Measurements from ENCODE around the gene LAMA4.
"Not testable (repeated sequence)": the region's sequence is repeated elsewhere in the genome, so short reads cannot be mapped to it uniquely, and the experiment has no call there.

The LAMA4 gene

GRCh38 chr6:112141707-112142106 lies 112.7 kb downstream of the LAMA4 start:
- no peak for DNase-seq

GRCh38 chr6:112139052-112139451 lies 115.3 kb downstream of the LAMA4 start:
- no peak for DNase-seq

- DNase-seq, result no peak
Measured at GRCh38 chr6:112130878-112131277, 123.5 kb downstream of the LAMA4 start.

DNA sequence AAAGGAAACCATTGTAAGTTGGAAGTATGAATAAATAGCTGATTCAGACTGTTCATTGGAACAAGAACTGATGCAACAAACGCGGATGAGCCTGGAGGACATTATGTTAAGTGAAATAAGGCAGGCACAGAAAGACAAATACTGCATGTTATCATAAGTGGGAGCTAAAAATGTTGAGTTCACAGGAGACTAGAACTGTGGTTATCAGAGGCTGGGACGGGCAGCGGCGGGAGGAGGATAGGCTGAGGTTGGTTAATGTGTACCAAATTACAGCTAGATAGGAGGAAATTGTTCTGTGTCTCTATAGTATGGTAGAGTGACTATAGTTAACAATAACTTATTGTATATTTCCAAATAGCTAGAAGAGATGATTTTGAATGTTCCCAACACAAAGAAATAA lies 126.2 kb downstream of the LAMA4 start:
- no peak for DNase-seq

GRCh38 chr6:112123982-112124381 lies 130.4 kb downstream of the LAMA4 start:
- DNase-seq, result no peak

DNA sequence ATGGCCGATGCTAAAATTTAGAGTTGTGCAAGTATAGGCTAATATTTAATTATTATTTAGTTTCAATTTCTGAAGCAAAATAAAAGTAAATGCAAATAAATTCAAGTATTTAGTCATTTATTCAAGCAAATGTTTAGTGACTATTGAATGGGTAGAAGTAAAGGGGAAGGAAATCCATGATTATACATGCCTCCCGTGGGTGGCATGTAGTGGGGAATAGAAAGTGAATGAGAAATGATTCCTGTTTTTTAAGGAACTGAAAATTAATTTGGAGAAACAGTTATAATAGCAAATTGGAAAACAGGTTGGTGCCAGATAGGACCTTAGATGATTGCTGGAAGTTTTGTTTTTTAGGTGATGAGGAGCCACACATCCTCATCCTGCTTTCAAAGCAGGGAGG lies 131.6 kb downstream of the LAMA4 start:
- no peak for DNase-seq

DNA sequence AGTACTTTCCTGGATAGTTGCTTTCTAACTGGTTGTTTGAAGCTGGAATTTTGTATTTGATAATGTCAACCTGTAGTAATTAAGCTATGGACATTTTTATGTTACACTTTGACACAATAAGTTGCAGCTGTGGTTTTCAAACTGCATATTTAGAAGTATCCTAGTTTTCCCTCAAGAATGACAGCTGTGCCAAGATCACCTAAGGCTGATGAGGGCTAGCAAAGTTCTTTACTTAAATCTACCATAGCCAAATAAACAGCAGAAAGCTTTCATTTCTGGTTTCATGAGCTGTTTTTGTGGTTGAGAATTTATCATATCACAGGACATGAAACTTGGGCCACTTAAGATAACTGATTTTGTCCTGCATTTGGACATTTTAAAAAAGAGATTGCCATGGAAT lies 136.3 kb downstream of the LAMA4 start:
- DNase-seq, result no peak

DNA sequence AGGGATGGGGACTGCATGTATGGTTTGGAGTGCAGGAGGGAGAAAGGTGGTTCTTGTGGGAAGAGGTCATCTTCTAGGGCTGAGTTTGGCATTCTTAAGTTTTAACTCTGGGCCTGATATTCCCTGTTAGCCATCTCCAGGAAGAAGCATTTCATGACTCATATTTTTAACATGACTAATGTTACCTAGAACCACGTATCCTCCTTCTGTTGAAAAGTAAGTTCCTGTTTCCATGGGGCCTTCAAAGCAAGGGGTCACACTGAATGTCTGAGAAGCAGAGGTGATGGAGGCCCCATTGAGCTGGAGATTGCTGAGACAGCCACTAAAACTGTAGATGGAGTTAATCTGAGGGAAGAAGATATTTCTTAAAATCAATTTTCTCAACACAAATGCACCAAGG lies 136.8 kb downstream of the LAMA4 start:
- DNase-seq, result no peak

- DNase-seq, result no peak
Measured at GRCh38 chr6:112116221-112116620, 138.1 kb downstream of the LAMA4 start.

- DNase-seq, result no peak
Measured at GRCh38 chr6:112114577-112115223, 139.7 kb downstream of the LAMA4 start.

DNA sequence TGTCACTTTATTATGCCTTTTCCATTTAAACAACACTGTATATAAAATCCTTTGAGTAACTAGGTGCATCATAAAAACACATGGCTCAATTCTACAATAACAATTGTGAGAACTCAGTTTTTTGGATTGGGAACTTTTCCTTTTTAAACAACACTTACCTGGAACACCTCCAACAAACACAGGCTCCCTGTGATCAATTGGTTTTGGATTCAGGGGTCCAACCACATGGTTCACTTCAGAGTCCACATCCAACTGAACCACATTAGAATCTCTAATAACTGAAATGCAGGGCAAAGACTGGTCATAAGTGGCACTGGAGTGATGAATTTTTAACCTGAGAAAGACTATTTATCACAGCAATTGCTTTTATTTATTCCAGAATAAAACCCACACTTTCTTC lies 140.4 kb downstream of the LAMA4 start:
- DNase-seq, result no peak

DNA sequence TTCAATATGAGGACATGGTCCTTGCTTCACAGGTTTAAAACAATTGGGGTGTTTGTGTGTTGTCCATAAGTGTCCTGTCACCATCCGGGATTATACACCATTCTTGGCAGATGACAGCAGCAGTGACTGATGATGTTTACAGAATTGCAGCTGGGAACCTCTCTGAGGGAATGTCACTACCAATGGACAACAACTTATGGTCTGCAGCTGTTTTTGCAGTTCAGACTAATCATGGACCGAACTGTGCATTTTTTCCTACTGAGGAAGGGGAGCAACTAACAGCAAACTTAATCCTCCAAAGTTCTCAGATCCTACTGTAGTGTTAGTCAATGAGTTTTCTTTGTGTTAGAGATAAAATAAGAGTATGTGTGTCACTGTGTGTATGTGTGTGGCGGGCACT lies 140.9 kb downstream of the LAMA4 start:
- DNase-seq, result no peak

- no peak for DNase-seq
Measured at GRCh38 chr6:112109262-112109661, 145.1 kb downstream of the LAMA4 start.

GRCh38 chr6:112106562-112106961 lies 147.8 kb downstream of the LAMA4 start:
- DNase-seq, result no peak

GRCh38 chr6:112106026-112106425 lies 148.3 kb downstream of the LAMA4 start:
- not testable (repeated sequence) for DNase-seq

- DNase-seq, result no peak
Measured at GRCh38 chr6:112100561-112100960, 153.8 kb downstream of the LAMA4 start.

DNA sequence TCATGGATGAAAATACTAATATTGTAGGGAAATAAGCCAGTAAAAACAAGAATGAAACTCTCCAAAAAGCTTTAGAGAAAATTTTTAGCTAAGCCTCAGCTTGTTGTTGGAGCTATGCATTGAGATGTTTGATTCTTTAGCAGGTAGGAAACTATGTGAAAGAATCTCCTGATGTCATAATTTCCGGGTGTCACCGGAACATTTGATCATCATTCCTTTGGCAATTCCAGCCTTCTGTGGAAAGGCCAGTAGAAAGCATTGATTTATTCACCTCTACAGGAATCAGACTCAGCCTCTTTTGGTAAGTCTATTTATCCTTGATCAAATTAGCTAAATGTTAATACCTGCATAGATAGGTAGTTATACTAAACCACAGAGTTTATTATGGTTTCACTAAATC lies 157.5 kb downstream of the LAMA4 start:
- DNase-seq, result no peak

DNA sequence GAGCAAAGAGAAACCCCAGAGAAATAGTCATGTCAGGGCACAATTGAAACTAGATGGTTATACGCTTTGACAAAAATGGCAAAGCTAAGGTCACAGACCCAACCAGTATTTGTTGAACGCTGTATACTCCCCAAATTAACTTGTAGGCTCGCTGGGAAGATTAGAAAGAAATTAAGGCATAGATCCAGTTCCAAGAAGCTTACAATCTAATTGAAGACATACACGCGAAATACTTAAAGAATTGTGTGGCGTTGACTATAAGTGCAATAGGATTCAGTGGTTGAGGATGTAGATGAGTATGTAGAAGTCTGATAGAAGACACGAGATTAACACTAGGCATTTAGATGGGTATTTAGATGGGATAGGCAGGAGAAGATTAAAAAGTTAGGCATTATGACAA lies 166.5 kb downstream of the LAMA4 start:
- DNase-seq, result no peak

DNA sequence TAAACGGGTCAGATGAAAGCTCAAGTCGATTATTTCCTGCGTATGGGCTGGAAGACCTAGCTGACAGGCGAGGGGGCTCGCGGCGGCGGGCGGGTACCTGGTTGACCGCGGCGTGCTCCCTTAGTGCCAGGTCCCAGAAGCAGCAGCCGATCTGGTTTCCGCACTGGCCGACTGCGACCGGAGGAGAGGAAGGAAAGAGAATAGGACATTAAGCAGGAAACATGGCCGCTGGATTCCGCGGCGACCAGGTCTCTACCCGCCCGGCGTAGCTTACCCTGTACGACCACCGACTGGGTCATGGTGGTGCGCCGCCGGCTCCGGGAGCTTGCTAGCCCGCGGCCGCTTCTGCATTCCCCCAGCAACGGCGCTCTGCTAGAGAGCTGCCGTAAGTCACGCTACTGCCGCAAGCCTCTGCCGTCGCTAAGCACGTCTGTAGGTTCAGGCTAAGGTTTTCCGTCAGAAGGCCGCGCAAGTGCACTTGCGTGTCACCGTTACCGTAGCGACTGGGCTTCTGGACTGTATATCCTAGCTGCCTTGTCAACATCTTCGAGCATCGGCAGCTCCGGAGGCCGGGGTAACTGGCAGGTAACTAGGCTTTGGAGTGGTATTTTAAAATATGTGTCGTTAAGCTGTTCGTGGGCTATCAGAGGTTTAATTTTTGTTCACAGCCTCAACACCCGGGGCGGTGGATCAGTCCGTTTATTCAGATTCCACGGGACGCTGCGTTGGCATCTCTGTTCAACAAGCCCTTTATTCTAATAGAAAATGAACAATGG lies 167.0 kb downstream of the LAMA4 start, which contains the start of the genes FAM229B and TUBE1:
Gene FAM229B (plus strand): TSS at position 456 of the 776 bp plus-strand sequence. CDS start 11,693 bp downstream, outside the sequence.
Gene TUBE1 (minus strand): TSS at position 347 of the 776 bp plus-strand sequence. CDS start 48 bp downstream, at position 299.
- DNase-seq, result peak; percentile 45

GRCh38 chr6:112086744-112087135 lies 167.6 kb downstream of the LAMA4 start:
- DNase-seq, result no peak

- no peak for DNase-seq
Measured at GRCh38 chr6:112085286-112086065, 168.9 kb downstream of the LAMA4 start.

DNA sequence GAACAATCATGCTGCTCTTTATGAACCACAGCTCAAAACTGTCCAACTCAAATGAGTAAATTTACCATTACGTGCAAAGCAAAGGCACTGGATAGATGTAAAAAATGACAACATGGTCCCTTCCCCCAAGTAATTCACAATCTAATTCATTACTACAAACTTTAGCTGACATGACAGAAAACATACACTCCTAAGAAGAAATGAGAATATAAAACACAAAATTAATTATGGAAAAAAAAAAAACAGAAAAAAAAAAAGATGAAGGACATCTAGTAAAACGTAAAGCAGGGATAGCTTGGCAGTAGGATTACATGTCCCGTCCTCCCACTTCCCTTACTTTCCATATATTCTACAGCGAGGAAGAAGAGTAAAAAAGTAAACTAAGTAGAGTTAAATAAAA lies 172.8 kb downstream of the LAMA4 start:
- DNase-seq, result no peak

GRCh38 chr6:112066606-112067005 lies 187.8 kb downstream of the LAMA4 start:
- no peak for DNase-seq

Measured in NCI-H1417 treated with DMSO at 0.1 percent for 48 hours (cell line).